Middle frontal gyrus (tissue), 1 donor: ENCODE measurements around the gene CHRNA4.

Source experiments
- DNase-seq: peaks from one replicate; pipeline ENCODE4 v3.0.0-alpha.2; 2015; ENCODE audit warnings: low spot score; ENCODE audit errors: extremely low spot score

CHRNA4 gene

GRCh38 chr20:63363981-63364561 is 2.9 kb upstream of the CHRNA4 start:
- DNase-seq: no peak

GRCh38 chr20:63363013-63363957 is 2.1 kb upstream of the CHRNA4 start:
- DNase-seq: no peak

DNA sequence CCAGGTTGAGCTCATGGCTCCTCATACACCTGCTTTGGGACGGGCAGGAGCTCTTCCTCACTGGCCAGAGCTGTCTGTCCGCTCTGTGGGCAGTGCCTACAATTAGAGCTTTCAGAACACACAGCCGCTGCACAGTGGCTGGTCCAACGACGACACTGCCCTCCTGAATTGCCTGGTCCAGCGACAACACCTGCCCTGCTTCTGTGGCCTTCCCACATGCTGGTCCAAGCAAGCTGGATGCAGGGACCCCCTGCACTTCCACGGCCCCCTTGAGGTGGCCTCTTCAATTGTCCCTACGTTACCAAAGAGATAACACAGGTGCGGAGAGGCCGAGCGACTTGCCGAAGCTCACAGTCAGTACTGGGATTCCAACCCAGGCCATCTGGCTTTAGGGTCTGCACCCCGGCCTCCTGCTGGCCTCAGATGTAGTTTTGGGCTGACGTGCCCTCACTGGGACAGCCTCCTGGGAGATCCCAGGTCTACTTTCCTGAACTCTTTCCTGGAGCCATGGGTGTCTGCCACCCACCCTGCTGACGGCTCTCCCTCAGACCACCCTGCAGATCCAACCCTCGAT is 1.4 kb upstream of the CHRNA4 start:
- no peak for DNase-seq

DNA sequence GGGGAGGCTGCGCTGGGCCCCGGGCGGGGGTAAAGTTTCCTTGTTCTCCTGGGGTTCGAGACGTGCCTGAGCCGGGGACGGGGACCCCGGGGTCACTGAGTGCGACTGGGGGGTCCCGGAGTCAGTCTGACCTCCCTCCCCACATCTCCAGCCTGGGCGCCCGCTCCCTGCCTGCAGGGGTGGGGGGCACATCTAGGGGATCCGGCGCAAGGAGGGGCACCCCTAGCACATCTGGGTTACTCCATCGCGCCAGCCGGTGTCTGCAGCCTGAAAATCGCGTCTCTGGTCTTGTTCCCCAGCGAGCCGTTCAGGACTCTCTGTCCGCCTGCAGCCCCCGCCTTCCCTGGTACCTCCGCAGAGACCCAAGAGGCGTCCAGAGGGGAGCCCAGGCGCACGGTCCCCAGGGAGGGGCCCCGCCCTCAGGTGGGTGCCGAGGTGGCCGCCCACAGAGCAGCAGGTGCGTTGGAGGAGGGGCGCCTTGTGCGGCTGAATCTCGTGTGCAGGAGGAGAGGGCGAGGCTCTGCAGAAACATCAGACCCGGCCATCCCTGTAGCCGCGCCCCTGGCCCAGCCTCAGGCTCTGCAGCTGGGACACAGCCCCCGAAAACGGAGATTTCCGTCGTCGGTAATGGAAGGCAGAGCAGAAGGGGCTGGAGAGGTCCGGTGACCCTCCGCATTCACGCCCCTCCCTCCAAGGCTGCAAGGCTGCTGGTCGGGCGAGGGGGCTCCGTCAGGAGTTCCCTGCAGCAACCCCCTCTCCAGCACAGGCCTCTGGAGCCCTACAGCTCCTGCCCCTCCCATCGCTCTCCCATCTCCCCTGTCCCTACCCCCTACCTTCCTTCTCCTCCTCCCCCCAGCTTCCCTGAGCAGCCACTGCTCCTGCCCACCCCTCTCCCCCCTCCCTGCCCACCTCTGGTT is 628 bp upstream of the CHRNA4 start:
- no peak for DNase-seq

DNA sequence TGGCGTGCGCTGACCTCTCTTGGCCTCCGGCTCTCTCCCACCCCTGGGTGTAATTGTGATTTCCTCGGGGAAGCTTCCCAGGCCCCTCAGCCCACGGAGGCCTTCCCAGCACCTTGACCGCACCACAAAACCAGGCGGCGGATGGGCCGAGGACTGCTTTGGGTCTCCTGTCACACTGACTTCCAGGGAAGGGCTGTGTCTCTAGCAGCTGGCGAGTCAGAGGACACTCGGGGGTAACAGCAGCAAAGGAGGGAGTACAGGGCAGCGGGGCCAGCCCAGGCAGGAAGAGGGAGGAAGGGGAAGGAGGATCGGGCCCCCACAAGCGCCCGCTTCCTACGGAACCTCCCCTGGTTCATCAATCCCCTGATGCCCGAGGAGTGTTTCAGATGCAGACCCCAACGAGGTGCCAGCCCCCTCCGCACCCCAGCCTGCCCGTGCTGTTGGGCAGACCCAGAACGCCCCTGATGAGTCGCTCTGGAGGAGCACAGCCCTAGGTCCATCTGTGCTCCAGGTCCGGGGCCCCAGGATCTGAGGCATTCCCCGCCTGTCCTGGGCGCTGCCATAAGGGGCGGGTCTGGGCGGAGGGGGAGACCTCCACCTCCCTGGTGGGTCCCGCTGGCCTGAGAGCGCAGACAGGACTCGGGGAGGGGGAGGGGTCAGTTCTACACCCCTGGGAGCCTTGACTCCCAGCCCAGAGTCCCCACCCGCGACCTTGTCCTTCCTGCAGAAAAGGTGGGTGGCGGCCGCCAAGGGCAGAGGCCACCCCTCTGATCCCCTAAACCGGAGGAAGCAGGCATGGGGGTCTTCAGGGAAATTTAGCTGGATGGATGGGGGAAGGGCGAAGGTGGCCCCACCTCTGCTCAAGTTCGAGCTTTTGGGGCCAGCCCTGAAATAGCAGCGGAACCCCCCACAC is 956 bp downstream of the CHRNA4 start:
- no peak for DNase-seq

DNA sequence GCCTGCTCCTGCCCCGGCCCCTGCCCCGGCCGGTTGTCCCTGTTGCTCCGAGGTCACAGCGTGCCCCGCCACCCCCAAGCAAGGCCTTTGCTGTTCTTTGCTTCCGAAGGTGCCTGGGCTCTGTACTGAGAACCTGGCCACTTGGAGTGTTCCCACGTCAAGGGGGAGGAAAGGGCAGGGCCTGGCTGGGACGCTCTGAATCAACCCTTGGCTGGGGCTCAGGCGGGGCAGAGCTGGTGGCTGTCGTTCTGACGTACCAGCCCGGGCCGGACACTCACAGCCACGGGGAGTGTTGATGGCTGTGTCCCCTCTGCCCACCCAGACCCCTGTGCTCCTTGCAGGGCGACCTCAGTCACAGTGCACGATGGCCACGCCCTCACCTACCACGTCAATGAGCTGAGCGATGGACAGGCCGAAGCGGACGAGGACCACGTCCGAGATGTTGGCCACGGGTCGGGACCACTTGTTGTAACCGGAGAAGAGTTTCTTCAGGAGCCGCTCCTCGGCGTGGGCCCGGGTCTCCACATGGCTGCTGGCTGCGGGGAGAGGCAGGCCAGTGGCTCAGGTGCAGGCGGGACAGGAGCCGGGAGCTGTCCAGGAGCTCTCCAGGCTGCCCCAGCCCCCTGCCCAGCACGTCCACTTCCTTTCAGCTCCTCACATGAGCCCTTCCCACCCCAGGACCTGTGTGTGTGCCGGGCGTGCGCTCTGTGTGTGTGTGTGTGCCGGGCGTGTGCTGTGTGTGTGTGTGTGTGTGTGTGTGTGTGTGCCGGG is 1.8 kb downstream of the CHRNA4 start:
- DNase-seq: no peak

DNA sequence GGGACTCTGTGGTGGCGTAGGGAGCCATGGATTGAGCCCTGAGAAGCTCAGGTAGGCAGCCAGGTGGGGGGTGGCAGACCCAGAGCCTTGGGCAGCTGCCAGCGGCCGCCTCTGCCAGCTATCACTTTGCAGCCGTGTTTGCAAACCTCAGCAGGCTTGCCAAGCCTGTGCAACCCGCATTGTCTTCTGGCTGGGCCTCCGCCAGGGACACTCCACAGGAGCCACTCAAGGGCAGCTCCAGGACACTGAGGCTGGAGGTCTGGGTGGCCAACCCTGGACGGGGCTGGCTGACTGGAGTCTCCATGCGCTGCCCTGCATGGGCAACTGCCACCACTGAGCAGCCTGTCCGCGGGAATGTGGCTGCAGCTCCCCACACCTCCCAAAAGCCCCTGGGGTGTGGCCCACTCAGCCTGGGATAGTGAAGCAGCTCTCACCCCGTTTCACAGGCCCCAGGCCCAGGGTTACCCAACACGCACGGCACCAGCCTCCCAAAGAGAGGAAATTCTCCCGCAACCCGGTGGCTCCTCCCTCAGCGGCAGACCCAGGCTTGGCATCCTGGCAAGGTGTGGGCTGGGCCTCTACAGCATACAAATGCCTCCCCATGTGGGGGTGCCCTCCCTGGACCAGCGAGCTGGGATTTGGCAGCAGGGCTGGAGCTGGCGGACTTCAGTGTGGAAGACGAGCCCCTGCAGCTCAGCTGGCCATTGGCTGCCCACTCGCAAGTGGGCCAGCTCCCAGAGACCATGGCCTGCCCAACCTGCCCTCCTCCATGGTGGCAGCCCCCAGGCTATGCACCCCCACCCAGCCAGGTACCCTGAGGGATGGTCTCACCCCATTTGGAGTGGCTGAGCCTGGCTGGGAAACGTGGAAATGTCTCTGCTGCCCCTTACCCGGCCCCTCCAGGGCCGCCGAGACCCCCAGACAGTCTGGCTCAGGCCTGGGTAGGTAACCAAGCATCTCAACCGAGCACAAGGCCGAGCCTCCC is 2.9 kb downstream of the CHRNA4 start:
- no peak for DNase-seq

DNA sequence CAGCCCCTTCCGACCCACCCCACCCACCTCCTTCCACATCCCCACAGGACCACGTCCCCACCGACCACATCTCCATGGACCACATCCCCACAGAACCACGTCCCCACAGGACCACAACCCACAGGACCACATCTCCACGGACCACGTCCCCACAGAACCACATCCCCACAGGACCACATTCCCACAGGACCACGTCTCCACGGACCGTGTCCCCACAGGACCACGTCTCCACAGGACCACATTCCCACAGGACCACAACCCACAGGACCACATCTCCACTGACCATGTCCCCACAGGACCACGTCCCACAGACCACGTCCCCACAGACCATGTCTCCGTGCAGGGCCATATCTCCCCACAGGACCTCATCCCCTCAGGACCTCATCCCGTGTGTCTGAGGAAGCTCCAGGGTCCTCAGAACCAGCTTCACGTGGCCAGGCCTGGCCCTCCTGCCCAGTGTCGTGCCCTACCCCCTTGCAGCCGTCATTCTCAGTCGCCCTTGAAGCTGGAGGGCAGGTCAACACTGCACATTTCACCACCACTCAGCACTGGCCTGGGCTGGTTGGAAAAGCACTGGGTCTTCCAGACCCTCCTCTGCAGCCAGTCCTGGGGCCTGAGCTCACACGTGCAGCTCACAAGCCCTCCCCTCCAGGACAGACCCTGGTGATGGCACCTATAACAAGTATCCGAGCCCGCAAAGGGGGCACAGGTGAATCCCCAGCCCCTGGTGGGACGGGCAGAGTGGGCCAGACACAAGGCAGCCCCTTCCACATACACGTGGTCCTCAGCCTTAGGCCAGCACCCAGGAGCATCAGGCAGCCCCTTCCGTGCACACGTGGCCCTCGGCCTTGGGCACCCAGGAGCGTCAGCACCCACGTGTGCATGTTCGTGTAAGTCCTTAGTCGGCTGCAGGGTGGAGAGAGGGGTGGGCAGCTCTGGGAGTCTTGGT is 3.9 kb downstream of the CHRNA4 start:
- no peak for DNase-seq

- no peak for DNase-seq
Measured at GRCh38 chr20:63356511-63356910, 4.6 kb downstream of the CHRNA4 start.

GRCh38 chr20:63355781-63356295 is 5.3 kb downstream of the CHRNA4 start:
- DNase-seq: no peak

DNA sequence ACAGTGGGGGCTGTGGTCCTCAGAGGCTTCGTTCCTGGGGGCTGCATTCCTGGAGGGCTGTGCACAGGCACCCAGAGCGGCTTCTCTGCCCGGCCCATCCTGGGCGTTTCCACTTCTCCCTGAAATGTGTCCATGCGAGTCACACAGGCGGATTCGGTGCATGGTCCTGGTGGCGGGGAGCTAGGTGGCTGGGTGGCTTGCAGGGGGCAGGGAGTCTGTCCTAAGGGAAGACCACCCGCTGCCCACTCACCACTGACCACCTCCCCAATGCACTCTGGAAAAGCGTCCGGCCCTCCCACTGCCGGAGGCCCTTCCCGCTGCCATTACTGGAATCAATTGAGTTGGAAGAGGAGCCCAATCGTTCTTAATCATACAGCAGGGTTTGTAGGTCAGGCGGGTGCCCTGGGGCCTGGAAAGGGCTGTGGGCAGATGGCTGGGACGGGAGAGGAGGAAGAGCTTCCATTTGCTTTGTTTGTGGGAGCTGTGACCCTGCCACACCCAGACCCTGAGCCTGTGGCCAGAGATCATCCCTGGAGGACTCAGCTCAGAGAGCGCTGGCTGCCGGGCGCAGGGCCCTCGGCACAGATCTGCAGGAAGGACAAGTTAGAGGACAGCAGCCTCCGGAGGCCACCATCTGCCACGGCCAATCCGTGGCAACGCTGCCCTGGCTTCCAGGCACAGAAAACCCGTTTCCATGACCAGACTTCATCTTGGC is 6.4 kb downstream of the CHRNA4 start:
- no peak for DNase-seq

DNA sequence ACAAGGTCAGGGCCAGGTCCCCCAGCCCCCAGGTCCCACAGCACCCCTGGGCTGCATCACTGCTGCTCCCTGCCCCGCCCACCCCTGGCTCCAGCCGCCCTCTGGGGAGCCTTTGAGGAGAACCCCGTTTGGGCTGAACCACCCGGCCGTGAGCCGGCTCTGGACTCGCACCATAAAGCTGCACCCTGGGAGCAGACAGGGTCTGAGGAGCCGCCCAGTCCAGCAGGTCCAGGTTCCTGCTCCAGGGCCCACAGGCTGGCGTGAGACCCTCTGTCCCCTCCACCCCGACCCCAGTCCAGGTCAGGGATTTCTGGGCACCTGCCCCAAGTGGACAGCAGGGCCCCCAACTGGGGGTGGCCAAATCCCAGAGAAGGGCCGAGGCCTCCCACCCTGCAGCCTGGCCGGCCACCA is 8.3 kb downstream of the CHRNA4 start:
- DNase-seq: no peak

- DNase-seq: peak; percentile 61
Measured at GRCh38 chr20:63351811-63352591, 9.1 kb downstream of the CHRNA4 start.

- DNase-seq: no peak
Measured at GRCh38 chr20:63351326-63351700, 9.8 kb downstream of the CHRNA4 start.

GRCh38 chr20:63350597-63351325 is 10.4 kb downstream of the CHRNA4 start:
- DNase-seq: no peak
